22Rv1 (cell line): ENCODE measurements around the gene NAA35.

Experiments used
- ZFX ChIP-seq: fragments of 450-650 bp; IDR thresholded peaks from 2 replicates; pipeline ENCODE4 v1.6.1; 2017; ENCODE audit warnings: antibody characterized with exemption, borderline replicate concordance
- TF ChIP-seq, protein P1 (sequence below): fragments of 450-650 bp; IDR thresholded peaks from 2 replicates; pipeline ENCODE4 v1.5.1; 2017; ENCODE audit warnings: mild to moderate bottlenecking

- TF ChIP-seq, protein P1, sequence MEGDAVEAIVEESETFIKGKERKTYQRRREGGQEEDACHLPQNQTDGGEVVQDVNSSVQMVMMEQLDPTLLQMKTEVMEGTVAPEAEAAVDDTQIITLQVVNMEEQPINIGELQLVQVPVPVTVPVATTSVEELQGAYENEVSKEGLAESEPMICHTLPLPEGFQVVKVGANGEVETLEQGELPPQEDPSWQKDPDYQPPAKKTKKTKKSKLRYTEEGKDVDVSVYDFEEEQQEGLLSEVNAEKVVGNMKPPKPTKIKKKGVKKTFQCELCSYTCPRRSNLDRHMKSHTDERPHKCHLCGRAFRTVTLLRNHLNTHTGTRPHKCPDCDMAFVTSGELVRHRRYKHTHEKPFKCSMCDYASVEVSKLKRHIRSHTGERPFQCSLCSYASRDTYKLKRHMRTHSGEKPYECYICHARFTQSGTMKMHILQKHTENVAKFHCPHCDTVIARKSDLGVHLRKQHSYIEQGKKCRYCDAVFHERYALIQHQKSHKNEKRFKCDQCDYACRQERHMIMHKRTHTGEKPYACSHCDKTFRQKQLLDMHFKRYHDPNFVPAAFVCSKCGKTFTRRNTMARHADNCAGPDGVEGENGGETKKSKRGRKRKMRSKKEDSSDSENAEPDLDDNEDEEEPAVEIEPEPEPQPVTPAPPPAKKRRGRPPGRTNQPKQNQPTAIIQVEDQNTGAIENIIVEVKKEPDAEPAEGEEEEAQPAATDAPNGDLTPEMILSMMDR = no peak
- no peak for TF ChIP-seq ZFX
These were observed 8.8 kb downstream of the NAA35 start for GRCh38 chr9:85949586-85950335.
